Stimulated activated CD4-positive, alpha-beta T cell treated with anti-CD3 and anti-CD28 coated beads, Interleukin-4, amount 100 ng/mL, for 24 hours (primary cell): Measurements from ENCODE around the gene LRP6.
"Not testable (repeated sequence)": the region's sequence is repeated elsewhere in the genome, so short reads cannot be mapped to it uniquely, and the experiment has no call there.

Experiments
- DNase-seq: peaks from one replicate; pipeline ENCODE4 v3.0.0-alpha.2; 2020

LRP6 gene

DNA sequence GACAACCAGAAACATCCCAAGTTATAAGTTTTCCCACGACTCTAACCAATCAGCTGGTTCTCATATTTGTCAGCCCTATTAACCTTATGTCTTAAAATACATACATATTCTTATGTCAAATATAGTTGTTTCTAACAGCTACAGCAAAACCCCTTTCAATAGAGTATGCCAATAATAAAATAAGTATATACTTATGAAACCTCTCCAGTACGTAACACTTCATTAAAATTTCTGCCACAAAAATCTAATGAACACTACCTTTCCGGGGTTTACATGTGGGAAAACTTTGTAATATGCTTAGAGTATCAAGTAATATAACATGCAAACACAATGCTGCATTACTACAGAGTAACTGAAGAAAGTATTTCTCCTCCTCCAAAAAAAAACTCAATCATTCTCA, 1.8 kb downstream of the LRP6 start:
- no peak for DNase-seq

DNA sequence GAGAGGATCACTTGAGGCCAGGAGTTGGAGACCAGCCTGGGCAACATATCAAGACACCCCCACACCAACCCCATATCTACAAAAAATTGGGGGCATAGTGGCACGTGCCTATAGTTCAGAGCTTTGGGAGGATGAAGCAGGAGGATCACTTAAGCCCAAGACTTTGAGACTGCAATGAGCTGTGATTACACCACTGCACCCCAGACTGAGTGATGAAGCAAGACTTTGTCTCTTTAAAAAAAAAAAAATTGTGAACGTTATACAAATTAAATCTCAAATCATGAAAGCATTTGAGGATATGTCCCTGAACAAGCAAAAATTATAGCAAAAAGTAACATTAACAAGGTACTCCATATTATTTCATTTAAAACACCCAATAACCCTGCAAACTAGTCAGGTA, 2.9 kb downstream of the LRP6 start:
- no peak for DNase-seq

DNA sequence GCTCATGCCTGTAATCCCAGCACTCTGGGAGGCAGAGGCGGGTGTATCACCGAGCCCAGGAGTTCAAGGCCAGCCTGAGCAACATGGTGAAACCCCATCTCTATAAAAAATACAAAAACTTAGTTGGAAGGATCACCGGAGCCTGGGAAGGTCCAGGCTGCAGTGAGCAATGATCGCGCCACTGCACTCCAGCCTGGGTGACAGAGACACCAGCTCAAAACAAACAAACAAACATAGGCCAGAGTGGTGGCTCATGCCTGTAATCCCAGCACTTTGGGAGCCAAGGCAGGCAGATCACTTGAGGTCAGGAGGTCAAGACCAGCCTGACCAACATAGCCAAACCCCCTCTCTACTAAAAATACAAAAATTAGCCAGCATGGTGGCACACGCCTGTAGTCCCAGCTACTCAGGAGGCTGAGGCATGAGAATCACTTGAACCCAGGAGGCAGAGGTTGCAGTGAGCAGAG, 10.5 kb downstream of the LRP6 start:
- not testable (repeated sequence) for DNase-seq

DNA sequence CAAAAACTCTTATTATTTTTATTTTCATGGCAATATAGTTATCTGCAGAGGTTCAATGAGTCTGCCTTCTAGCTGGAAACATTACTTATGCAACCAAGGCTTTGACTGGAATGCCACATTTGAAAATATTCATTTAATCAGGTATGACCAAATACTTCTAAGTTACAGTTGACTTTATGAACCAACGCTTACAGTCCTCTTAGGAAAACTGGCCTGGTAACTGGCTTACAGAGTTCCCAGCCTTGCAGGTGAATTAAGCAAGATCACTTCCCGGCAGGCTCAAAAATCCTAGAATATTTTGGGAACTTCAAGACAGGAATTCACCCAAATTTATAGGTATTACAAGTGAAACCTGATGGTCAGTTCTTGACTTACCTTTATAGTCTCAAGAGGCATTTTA, 12.3 kb downstream of the LRP6 start:
- no peak for DNase-seq

DNA sequence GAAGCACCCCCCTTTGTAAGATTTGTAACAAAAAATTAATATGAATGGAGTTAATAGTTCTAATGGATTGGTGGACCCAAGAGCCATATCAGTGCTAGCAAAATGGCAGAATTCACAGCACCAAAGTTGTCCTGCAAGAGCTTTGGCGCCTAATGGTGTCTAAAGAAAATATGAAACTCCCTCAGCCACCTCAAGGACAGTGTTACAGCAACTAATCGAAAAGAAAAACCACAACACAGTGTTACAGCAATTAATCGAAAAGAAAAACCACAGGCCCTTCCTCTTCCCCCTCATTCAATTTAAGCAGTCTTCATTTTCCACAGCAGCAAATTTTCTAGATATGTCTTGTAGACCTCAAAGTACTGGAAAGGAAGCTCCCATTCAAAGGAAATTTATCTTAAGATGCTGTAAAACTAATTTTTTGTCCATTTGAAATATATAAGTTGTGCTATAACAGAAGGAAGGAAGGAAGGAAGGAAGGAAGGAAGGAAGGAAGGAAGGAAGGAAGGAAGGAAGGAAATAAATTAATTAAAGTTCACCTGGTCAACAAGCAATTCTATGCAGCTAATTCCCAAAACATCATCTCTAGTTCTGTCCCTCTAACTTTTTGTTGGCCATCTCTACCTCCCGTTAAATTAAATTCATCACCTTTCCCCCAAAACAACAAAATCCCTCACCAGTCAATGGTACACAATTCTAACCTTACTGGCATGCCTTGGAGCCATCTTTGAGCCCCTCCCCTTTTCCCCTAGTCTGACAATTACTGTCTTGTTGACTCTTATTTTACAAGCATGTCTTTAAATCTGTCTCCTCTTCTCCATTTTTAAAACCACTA, 17.4 kb downstream of the LRP6 start:
- DNase-seq: no peak

DNA sequence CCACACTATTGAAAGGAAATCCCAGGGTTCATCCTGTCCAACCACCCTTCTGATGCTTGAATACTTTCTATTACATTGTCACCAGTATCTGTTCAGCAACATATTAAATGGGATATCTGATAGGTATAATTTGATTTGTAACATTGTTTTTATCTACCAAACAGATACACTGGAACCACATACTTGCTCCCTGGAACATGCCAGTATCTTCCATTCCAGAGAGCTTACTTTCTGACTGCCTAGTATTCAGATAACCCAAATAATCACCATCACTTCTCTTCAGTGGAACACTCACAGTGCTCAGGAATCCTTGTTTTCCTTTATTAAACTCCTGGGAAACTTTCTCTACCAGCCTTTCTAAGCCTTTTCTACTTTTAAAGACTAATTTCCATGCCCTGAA, 19.3 kb downstream of the LRP6 start:
- no peak for DNase-seq

DNA sequence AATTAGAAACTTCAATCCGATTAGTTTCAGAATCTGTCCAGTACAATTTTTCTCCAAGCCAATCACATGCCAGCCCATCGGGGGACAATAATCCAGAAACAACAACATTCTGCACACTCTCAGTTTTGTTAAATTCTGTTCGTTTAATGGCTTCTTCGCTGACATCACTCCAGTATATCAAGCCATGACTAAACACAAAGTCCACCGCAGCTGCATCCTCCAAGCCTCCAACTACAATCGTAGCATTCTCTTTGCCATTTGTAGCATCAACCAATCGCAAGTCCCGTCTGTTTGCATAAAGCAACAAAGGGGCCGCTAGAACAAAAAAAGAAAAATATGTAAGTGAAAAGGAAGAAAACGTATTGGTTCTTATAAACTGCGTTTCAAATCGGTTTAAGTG, 22.5 kb downstream of the LRP6 start:
- DNase-seq: no peak

DNA sequence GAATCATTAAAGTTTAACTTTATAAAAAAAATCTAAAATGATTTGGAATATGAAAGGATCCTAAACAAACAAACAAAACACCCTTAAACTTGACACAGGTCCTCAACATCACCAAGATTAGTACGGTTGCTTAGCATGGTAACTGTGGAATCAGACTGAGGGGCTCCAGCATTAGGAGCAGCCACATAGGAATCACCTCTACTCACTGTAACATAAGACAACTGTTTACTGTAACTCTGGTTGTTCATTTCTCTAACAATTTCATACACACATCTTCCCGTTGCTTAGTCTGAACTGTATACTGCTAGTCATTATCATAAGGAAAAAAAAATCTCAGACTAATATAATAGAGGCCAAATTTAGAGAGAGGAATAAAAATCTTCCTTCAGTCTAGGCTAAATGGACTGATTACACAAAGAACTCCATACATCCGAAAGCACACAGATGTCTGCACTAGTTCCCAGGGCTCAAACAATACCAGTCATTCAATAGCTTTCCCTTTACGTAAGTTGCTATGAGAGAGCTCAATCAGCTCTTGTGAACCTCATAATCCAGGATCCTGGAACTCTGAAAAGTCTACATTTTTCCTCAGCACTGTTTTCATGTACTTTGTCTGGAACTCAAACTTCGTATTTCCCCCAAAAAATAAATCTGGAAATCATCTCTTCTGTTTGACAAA, 26.0 kb downstream of the LRP6 start:
- no peak for DNase-seq

DNA sequence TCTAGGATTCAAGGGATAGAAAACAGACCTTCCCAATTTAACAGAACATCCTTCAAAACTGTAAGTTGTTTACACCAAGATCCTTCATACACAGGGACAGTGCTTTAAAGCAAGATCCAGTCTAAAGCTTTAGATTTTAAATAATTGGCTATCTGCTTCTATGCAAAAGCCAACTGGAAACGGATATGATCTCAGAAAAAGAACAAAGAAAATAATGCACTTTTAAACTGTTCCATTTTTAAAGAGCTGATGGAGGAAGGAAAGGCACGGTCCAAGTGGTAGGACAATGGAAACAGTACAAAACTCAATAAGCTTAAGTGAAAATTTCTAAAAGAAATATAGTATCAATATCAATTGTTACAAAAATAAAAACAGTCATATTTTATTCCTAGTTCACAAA, 27.7 kb downstream of the LRP6 start:
- DNase-seq: no peak

DNA sequence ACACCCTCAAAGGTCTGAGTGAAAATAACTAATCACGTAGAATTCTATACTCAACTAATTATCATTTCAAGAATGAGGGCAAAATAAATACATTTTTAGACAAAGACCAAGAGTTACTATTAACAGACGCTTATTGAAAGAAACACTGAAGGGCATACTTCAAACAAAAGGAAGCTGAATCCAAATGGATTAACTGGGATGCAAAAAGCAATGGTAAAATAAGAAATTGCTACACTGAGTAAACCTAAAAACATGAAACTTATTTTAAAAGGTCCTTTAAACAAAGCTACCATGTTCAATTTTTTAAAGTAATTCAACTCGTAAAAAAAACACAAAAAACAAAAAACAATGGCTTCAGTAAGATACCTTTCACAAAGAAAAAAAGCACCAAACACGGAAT, 28.2 kb downstream of the LRP6 start:
- no peak for DNase-seq

DNA sequence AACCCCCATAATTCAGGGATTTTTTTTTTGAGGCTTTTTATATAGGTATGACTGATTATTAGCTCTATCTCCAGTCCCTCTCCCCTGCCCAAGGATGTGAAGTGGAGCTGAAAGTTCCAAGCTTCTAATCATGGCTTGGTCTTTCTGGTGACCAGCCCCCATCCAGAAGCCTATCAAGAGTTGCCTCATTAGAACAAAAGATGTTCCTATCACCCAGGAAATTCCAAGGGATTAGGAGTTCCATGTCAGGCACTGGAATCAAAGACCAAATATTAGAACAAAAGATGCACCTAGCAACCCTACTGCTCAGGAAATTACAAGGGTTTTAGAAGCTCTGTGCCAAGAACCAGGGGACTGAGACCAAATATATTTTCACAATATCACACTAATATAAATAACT, 29.9 kb downstream of the LRP6 start:
- DNase-seq: no peak

DNA sequence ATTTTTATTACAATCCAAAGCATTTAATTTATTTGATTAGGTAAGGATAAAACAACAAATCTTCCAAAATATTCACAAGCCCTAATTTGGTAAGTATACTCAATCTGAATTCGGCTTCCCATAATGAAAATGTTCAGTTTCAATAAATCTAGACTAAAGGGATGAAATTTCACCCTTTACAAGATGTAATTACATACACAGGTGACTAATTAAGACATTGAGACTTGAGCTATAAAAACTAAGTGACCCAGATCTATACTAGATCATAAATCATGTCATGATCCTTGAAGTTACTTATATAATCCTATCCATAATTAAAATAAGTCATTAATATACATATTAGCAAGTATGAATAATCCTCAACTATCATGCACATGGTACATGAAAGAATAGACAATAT, 36.6 kb downstream of the LRP6 start:
- no peak for DNase-seq

DNA sequence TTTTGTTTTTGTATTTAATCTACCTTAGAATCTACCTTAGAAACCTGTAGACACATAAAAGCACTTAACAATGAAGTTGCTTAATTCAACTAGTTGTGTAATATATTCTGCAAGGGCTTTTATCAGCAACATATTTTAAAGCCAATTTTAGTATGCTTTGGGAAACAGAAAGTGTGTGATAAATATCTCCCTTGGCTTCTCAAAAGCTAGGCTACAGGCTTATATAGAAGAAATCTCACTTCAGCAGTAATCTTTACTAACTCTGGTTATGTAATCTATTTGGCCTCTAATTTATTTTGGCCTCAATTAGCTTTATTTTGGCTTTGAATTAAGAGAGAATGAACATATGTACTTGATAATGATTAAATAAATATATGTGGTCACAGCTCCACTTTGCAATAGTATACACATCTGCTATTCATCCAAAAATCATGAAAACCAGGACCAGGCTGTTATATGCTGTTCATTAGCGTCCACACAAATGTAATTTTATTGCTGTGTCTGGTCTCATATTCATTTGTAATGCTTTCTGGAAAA, 37.2 kb downstream of the LRP6 start:
- DNase-seq: no peak

DNA sequence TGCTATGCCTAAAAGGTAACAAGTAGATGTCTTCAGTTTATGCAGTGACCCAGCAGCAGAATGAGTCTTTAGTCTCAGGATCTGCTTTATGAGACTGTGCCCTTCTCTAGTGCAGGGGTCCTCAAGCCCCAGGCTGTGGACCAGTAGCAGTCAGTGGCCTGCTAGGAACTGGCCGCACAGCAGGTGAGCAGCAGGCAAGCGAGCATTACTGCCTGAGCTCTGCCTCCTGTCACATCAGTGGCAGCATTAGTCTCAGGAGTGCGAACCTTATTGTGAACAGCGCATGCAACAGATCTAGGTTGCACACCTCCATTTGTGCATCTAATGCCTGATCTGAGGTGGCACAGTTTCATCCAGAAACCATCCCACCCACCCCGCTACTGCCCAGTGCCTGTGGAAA, 38.4 kb downstream of the LRP6 start:
- DNase-seq: no peak

DNA sequence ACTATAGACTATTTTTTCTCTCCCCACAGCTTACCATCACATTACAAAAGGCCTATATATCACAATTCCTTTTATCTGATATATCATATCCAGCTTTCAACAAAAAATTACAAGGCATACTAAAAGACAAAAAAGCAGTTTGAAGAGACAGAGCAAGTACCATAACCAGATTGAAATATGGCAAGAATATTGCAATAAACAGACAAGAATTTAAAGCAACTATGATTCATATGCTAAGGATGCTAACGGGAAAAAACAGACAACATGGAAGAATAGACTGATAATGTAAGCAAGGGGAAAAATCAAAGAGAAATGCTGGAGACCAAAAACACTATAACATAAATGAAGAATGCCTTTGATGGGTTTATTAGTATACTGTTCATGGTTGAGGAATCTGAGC, 40.7 kb downstream of the LRP6 start:
- DNase-seq: no peak

DNA sequence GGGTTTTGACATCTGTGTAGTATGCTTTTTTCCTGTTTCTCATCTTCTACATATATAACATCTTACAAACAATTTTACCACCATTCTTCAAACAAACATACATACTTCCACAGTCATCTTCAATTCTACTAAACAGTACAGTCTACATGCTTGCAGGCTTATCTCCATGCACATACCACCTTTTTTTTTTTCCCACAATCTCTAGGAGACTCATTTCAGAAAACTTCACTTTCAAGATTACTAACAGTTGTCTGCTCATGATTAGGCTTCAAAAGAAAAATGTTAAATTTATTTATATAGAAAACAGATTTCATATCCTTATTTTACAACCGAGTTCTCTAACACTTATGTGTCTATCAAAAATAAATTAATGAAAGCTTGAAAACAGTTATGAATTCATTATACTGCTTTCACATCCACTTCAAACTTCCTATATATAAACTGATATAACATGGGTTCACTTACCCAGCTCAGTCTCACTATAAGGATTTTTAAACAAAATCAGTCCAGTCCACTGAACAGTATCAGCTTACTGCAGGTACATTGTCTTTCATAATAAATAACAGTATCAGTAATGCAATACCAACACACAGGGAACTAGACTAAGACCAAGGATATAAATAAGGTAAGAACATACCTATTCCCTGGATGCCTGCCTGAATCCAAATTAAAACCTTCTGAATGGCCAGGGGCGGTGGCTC, 42.5 kb downstream of the LRP6 start:
- no peak for DNase-seq

DNA sequence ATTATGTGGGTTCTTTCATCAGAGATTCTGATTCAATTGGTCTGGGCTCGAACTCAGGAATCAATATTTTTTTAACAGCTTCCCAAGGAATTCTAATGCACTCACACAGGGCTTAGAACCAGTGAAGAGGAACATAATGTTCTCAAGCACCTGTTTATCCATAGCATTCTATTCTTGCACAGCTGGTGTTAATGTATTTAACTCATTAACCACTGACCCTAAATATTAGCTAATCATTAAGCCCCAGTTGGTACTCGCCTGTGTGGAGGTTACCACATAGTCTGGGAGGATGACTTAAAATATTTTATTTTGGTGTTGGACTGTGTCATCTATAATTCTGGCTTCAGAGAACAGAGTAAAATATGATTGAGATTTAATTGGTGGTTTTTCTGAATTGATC, 45.3 kb downstream of the LRP6 start:
- DNase-seq: no peak

DNA sequence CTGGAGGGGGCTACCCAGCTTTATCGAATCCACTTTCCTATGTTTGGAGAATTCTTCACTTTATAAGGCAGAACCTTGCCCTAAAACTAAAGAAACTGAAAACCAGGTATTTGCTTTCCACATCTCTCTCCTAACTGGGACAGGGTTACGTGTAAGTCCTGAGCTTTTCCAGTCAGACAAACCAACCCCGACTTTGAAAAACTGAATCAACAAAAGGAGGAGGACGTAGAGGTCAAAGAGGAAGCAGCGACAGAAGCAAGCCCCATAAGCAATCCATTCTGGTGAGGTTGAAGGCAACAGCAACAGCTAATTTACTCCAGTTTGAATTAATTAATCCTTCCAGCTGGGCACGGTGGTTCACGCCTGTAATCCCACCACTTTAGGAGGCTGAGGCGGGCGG, 47.2 kb downstream of the LRP6 start:
- DNase-seq: no peak

DNA sequence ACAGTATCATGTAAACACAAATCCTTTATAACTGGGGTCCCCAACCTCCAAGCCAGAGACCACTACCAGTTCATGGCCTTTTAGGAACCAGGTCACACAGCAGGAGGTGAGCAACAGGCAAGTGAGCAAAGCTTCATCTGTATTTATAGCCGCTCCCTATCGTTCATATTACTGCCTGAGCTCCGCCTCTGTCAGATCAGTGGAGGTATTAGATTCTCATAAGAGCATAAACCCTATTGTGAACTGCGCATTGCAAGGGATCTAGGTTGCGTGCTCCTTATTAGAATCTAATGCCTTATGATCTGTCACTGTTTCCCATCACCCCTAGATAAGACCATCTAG, 49.9 kb downstream of the LRP6 start:
- DNase-seq: no peak

DNA sequence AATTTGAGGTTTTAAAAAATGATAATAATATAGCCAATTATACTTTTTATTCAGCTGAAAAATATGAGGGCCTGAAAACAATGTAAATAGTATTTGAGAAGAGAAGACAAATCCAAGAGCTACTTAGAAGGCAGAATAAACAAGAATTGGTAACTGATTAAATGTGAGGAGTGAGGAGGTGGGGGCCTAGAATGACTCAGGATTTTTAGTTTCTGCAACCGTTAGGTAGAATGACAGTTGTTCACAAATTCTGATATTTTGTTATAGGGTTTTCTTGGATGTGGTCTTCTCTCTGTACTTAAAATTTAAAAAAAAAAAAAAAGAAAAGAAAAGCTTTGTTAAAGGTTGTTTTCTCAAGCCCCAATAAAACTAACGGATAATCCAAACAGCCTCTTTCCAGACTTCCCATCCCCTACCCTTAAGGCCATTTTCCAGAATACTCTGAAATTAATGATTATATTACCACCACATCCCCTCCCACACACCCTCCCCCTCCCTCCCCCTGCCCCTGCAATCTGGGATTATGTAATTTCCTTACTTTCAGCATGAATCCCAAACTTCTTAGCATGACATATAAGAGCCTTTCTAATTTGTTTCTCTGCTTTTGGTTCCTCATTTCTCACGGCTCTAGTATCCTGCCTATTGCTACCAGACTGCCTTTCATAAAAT, 50.4 kb downstream of the LRP6 start:
- DNase-seq: no peak

DNA sequence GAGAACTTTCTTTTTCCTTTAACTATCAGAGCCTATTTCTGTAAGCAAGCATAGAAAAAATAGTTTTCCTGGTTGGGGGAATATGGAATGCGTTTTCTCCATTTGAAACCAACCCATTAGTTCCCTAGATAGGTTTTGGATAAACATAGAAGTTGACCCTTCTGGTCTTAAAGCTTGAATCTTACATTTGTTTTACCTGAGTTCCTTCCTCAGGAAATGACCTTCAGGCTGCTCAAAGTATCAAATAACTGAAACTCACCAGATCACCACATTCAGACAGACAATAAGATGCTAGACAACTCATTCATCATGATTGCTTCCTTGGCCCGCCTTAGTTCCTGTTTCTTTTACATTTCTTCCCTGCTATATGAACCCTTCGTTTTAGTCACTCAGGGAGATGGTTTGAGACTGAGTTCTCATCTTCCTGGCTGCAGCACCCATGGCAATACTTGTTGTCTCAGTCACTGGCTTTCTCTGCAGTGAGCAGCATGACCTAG, 52.2 kb downstream of the LRP6 start:
- DNase-seq: no peak

DNA sequence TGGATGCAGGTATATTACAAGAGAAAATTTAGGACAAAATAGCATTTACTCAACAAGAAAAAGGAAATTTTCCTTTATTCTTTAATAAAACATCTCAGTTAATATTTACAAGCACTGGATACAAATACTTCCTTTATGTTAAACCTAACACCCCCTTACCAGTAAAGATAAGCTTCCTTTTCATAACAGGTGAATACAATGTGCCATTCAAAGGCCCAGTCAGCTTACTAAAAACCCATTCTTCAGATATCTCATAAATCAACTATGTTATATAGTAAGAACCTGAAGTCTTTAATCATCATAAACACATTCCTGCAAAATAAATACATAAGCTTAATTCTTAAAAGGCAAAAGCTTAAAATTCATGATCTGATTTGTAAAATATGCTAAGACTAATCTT, 52.6 kb downstream of the LRP6 start:
- DNase-seq: no peak

DNA sequence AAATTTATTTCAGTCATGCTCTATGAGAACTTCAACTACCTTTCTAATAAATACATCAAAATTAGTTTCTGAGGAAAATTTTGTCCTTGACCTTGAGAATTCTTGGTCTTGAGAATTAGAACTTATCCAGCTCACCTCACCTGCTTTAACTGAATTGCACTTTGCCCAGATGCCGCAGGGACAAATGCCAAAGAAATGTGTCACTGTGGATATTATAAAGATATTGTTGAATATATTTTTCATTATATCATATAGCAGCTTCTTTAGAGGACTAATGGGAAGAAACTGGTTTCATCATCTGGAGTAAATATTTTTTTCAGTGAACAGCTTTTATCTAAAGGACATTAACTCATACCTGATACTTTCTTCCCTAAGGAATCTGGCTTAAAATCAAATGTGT, 54.1 kb downstream of the LRP6 start:
- DNase-seq: no peak
